Epithelial cell of proximal tubule (primary cell): Measurements from ENCODE around the gene SIK3. TPM values are rescaled to one million over a fixed set of nuclear protein-coding genes. Genes with fewer than 3 reads are reported as not detected.

Source experiments
- DNase-seq: peaks from one replicate; pipeline ENCODE4 v3.0.0-alpha.2; 2011; ENCODE audit warnings: low read depth
- H3K4me3 ChIP-seq: 2 replicates; pipeline ENCODE4 v1.5.1; 2011; ENCODE audit warnings: low read depth, mild to moderate bottlenecking, low read length
- total RNA-seq: library from RNA; depleted of rRNA; stranded (reverse); fragments of >200 nt; gene quantifications from 2 replicates; pipeline ENCODE4 v1.2.3, GENCODE V29; 2015
- TF ChIP-seq, protein P1 (sequence below): conservative IDR thresholded peaks from 2 replicates; pipeline ENCODE4 v1.5.1; 2012; ENCODE audit warnings: low read depth, mild to moderate bottlenecking, low read length

The SIK3 gene
- total RNA-seq, 1 donor from 2014 or later, result 17.6 TPM

- DNase-seq, result no peak
- TF ChIP-seq, protein P1, sequence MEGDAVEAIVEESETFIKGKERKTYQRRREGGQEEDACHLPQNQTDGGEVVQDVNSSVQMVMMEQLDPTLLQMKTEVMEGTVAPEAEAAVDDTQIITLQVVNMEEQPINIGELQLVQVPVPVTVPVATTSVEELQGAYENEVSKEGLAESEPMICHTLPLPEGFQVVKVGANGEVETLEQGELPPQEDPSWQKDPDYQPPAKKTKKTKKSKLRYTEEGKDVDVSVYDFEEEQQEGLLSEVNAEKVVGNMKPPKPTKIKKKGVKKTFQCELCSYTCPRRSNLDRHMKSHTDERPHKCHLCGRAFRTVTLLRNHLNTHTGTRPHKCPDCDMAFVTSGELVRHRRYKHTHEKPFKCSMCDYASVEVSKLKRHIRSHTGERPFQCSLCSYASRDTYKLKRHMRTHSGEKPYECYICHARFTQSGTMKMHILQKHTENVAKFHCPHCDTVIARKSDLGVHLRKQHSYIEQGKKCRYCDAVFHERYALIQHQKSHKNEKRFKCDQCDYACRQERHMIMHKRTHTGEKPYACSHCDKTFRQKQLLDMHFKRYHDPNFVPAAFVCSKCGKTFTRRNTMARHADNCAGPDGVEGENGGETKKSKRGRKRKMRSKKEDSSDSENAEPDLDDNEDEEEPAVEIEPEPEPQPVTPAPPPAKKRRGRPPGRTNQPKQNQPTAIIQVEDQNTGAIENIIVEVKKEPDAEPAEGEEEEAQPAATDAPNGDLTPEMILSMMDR, result no peak
Observed at GRCh38 chr11:116990811-116991210, 107.4 kb downstream of the SIK3 start.

DNA sequence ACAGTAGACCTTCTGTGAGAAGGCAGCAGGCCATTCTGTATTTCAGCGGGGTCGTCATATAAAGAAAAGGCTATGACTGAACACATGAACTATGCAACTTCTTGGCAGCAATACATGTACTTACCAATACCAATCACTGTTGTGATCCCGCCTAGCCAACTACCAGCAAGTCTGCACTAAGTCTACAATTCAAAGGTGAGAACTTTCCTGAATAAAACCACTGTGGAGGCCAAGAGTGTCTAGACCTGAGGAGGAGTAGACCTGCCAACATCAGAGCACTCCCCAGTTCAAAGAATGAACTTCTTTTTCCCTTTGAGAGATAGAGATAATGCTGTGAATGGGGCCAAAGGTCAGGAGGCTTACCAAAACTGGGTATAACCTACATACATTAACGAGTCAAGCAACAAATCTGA, 108.2 kb downstream of the SIK3 start:
- DNase-seq, result peak; percentile 45
- no peak overlapping the region for H3K4me3 ChIP-seq
- TF ChIP-seq, protein P1, result no peak

More at GRCh38 chr11:116990811-116991210, 107.4 kb downstream of the SIK3 start:
- H3K4me3 ChIP-seq, result no peak overlapping the region

DNA sequence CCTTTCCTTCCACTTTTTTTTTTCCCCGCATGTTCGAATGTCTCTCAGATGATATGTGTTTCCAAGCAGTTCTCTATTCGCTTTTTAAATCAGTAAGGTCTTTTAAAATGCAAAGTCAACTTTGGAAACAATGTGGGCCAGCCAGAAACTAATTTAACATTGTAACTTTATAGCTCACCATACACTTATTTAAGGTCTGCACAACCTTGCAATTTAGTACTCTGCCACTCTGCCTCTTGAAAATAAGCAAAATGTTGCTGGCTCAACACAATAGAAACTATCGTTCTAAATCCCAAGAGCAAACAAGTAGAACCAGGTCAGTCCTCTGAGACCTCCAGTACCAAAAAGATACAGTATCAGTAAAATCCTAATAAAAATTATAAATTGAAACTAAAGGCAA, 109.0 kb downstream of the SIK3 start:
- no peak for DNase-seq
- TF ChIP-seq, protein P1, result no peak
- no peak overlapping the region for H3K4me3 ChIP-seq

DNA sequence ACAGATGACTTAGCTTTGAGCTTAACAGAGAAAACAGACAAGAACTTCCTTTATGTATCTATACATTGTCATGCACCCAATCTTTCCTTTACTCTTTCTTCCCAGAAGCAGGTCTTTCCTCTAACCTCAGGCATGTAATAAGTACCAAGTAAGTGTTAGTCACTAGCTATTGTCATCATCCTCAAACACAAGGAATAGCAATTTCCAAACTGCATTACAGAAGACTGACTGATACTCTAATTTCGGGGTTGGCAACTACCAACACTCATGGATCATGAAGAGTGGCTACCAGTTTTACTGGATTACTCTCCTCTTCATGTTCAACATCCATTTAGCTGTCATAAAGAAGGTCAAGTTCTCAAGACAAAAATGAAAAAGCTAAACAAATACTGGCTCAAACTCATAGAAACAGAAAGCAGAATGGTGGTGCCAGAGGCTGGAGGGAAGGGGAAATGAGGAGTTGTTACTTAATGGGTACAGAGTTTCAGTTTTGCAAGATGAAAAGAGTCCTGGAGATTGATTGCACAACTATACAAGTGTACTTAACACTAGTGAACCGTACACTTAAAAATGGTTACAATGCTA, 111.6 kb downstream of the SIK3 start:
- peak; percentile 22 for DNase-seq
- H3K4me3 ChIP-seq, result no peak overlapping the region
- TF ChIP-seq, protein P1, result no peak

- DNase-seq, result no peak
- TF ChIP-seq, protein P1, result no peak
- H3K4me3 ChIP-seq, result no peak overlapping the region
Observed at GRCh38 chr11:116984589-116984988, 113.6 kb downstream of the SIK3 start.

- TF ChIP-seq, protein P1, result no peak
- no peak overlapping the region for H3K4me3 ChIP-seq
- DNase-seq, result no peak
Observed at GRCh38 chr11:116984186-116984585, 114.0 kb downstream of the SIK3 start.

- TF ChIP-seq, protein P1, result no peak
- H3K4me3 ChIP-seq, result no peak overlapping the region
- no peak for DNase-seq
Observed at GRCh38 chr11:116981266-116981885, 116.9 kb downstream of the SIK3 start.
